Coronary artery (tissue), 2 donors: ENCODE data around the gene B4GALT1.
A peak's percentile ranks its signal among the peaks of the same experiment; 100 is the strongest.

Source experiments
- DNase-seq: peaks from one replicate; pipeline ENCODE4 v3.0.0-alpha.2; 2017; ENCODE audit warnings: low spot score
- H3K27ac ChIP-seq, 2 donors: fragments of 200-600 bp; sonication (generic); one replicate each; pipeline ENCODE4 v1.5.1; 2016 to 2019
- H3K4me3 ChIP-seq: fragments of 200-600 bp; sonication (generic); 2 replicates; pipeline ENCODE4 v1.5.1; 2016; ENCODE audit warnings: mild to moderate bottlenecking, moderate library complexity
- CTCF ChIP-seq: fragments of 200-600 bp; sonication (generic); IDR thresholded peaks from one replicate; pipeline ENCODE4 v1.5.1; 2019; ENCODE audit warnings: antibody characterized with exemption

The B4GALT1 gene

GRCh38 chr9:33182519-33182918 is 15.4 kb upstream of the B4GALT1 start:
- DNase-seq: no peak
- H3K27ac ChIP-seq: peak overlapping the region in 1 of 2 donors; percentile 15
- H3K4me3 ChIP-seq: no peak overlapping the region
- TF ChIP-seq CTCF: no peak

GRCh38 chr9:33180526-33181184 is 13.5 kb upstream of the B4GALT1 start:
- Histone ChIP-seq H3K4me3 (peak overlapping the region; percentile 34), H3K27ac (peak overlapping the region; percentile 60 to 88)
- DNase-seq: no peak
- TF ChIP-seq CTCF: no peak

- DNase-seq: no peak
- H3K4me3 ChIP-seq: no peak overlapping the region
- no peak overlapping the region for H3K27ac ChIP-seq
- no peak for TF ChIP-seq CTCF
Measured at GRCh38 chr9:33178972-33179697, 12.0 kb upstream of the B4GALT1 start.

- Histone ChIP-seq H3K4me3 (no peak overlapping the region), H3K27ac (no peak overlapping the region)
- TF ChIP-seq CTCF: no peak
- peak; percentile 9 for DNase-seq
Measured at GRCh38 chr9:33177639-33178038, 10.5 kb upstream of the B4GALT1 start.

- no peak for TF ChIP-seq CTCF
- no peak overlapping the region for H3K4me3 ChIP-seq
- DNase-seq: peak; percentile 0
- H3K27ac ChIP-seq: no peak overlapping the region
Measured at GRCh38 chr9:33177086-33177485, 9.9 kb upstream of the B4GALT1 start.

GRCh38 chr9:33175649-33176325 is 8.7 kb upstream of the B4GALT1 start:
- H3K4me3 ChIP-seq: no peak overlapping the region
- H3K27ac ChIP-seq: no peak overlapping the region
- peak; percentile 38 for DNase-seq
- TF ChIP-seq CTCF: no peak
